ENCODE data around the gene VPS13D. TPM values are rescaled to one million over a fixed set of nuclear protein-coding genes. Genes with fewer than 3 reads are reported as not detected.
A peak's percentile ranks its signal among the peaks of the same experiment; 100 is the strongest.

VPS13D gene
- total RNA-seq, 1 experiment from 2014 or later = 36.5 TPM

GRCh38 chr1:12434686-12435085 lies 204.9 kb downstream of the VPS13D start:
- H3K27ac Mint-ChIP-seq (ENCODE audit: low read depth, unreplicated experiment) = peak overlapping the region; percentile 36
- DNase-seq (ENCODE audit: unreplicated experiment) = no peak
- H3K4me3 Mint-ChIP-seq (ENCODE audit: unreplicated experiment) = no peak overlapping the region
- H3K9me3 Mint-ChIP-seq (ENCODE audit: unreplicated experiment) = no peaks in the 10 kb centered on the region
- no peaks in the 10 kb centered on the region for H3K27me3 Mint-ChIP-seq (ENCODE audit: insufficient read depth, unreplicated experiment)
- peaks cover 7% of the 10 kb centered on the region for H3K36me3 Mint-ChIP-seq (ENCODE audit: insufficient read depth, unreplicated experiment)
- ChIA-PET POLR2A (interaction anchor here (0.9 to 7.3 kb wide), 4 partner anchors 10 to 183 kb away, joined by 3 to 53 read pairs (median 4); partner anchors contain the start of gene DHRS3), CTCF (interaction anchor here (0.7 to 2.1 kb wide), 3 partner anchors 27 to 183 kb away, joined by 3 to 4 read pairs (median 4); partner anchors contain the start of gene DHRS3)
- TF ChIP-seq, protein P1, sequence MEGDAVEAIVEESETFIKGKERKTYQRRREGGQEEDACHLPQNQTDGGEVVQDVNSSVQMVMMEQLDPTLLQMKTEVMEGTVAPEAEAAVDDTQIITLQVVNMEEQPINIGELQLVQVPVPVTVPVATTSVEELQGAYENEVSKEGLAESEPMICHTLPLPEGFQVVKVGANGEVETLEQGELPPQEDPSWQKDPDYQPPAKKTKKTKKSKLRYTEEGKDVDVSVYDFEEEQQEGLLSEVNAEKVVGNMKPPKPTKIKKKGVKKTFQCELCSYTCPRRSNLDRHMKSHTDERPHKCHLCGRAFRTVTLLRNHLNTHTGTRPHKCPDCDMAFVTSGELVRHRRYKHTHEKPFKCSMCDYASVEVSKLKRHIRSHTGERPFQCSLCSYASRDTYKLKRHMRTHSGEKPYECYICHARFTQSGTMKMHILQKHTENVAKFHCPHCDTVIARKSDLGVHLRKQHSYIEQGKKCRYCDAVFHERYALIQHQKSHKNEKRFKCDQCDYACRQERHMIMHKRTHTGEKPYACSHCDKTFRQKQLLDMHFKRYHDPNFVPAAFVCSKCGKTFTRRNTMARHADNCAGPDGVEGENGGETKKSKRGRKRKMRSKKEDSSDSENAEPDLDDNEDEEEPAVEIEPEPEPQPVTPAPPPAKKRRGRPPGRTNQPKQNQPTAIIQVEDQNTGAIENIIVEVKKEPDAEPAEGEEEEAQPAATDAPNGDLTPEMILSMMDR (IDR thresholded peaks at IDR 0.05; ENCODE audit: unreplicated experiment) = no peak
- intact Hi-C loops (cut with micrococcal nuclease) = no loop called here
- no TSS peak for BruUV-seq (replicated peaks)
- peaks cover 36% of the 10 kb centered on the region for H3K4me1 Mint-ChIP-seq (ENCODE audit: insufficient read depth, unreplicated experiment)

GRCh38 chr1:12435639-12436344 lies 206.0 kb downstream of the VPS13D start:
- no TSS peak for BruUV-seq (replicated peaks)
- Mint-ChIP-seq H3K36me3 (ENCODE audit: insufficient read depth, unreplicated experiment) (peaks cover 13% of the 10 kb centered on the region), H3K27me3 (ENCODE audit: insufficient read depth, unreplicated experiment) (no peaks in the 10 kb centered on the region), H3K4me3 (ENCODE audit: unreplicated experiment) (no peak overlapping the region), H3K4me1 (ENCODE audit: insufficient read depth, unreplicated experiment) (peaks cover 36% of the 10 kb centered on the region), H3K27ac (ENCODE audit: low read depth, unreplicated experiment) (no peak overlapping the region), H3K9me3 (ENCODE audit: unreplicated experiment) (no peaks in the 10 kb centered on the region)
- DNase-seq (ENCODE audit: unreplicated experiment) = no peak
- intact Hi-C loops (cut with micrococcal nuclease) = loop anchor here (2.0 kb wide), 1 partner anchor 45 kb away; no protein-coding TSS in a partner anchor
- TF ChIP-seq, protein P1 (IDR thresholded peaks at IDR 0.05; ENCODE audit: unreplicated experiment) = no peak
- ChIA-PET CTCF (interaction anchor here (0.5 to 2.1 kb wide), 4 partner anchors 28 to 182 kb away, joined by 3 to 4 read pairs (median 4); partner anchors contain the start of gene DHRS3), POLR2A (interaction anchor here (0.9 to 7.3 kb wide), 4 partner anchors 13 to 182 kb away, joined by 3 to 53 read pairs (median 10); partner anchors contain the start of gene DHRS3)

DNA sequence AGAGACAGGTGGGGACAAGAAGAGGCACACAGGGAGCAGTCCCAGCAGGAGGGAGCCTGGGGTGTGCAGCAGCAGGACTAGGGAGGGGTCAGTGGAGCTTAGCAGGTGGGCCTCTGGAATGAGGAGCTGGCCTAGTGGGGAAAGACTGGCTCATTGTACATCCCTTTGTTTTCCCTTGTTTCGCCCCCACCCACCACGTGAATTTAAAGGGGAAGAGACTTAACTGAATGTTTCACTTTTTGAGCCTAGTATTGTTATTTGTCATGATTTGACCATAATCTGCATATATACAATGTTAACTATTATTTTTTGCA lies 206.5 kb downstream of the VPS13D start:
- H3K27me3 Mint-ChIP-seq (ENCODE audit: insufficient read depth, unreplicated experiment) = no peaks in the 10 kb centered on the region
- TF ChIP-seq, protein P1 (IDR thresholded peaks at IDR 0.05; ENCODE audit: unreplicated experiment) = no peak
- peaks cover 36% of the 10 kb centered on the region for H3K4me1 Mint-ChIP-seq (ENCODE audit: insufficient read depth, unreplicated experiment)
- DNase-seq (ENCODE audit: unreplicated experiment) = no peak
- no peak overlapping the region for H3K27ac Mint-ChIP-seq (ENCODE audit: low read depth, unreplicated experiment)
- POLR2A ChIA-PET = interaction anchor here (0.9 to 7.3 kb wide), 6 partner anchors 12 to 181 kb away, joined by 3 to 53 read pairs (median 14); partner anchors contain the start of gene DHRS3
- H3K9me3 Mint-ChIP-seq (ENCODE audit: unreplicated experiment) = no peaks in the 10 kb centered on the region
- no peak overlapping the region for H3K4me3 Mint-ChIP-seq (ENCODE audit: unreplicated experiment)
- no TSS peak for BruUV-seq (replicated peaks)
- peaks cover 13% of the 10 kb centered on the region for H3K36me3 Mint-ChIP-seq (ENCODE audit: insufficient read depth, unreplicated experiment)
- intact Hi-C loops (cut with micrococcal nuclease) = loop anchor here (2.0 kb wide), 1 partner anchor 44 kb away; no protein-coding TSS in a partner anchor
- CTCF ChIA-PET = interaction anchor here (2.1 kb wide), 1 partner anchor 182 kb away, joined by 4 read pairs; the partner anchor contains the start of gene DHRS3

Data from MCF 10A (cell line).